Erythroblast (primary cell): ENCODE measurements around the gene DRD2.

Source experiments
- GATA1 ChIP-seq: IDR thresholded peaks from 2 replicates; pipeline ENCODE4 v1.6.1; 2011; ENCODE audit warnings: low read depth, mild to moderate bottlenecking, control low read depth, low read length, moderate library complexity
- POLR2A ChIP-seq: IDR thresholded peaks from 2 replicates; pipeline ENCODE4 v1.6.1; 2011; ENCODE audit warnings: mild to moderate bottlenecking, low read length

GRCh38 chr11:113395782-113396336 is 79.3 kb downstream of the DRD2 start:
- TF ChIP-seq POLR2A = no peak
- no peak for TF ChIP-seq GATA1
